Measurements from ENCODE around the gene ASCC2.

- TF ChIP-seq TAF1 (IDR thresholded peaks at IDR 0.05; ENCODE audit: borderline replicate concordance, insufficient read depth, low read length) (no peak), SIN3A (IDR thresholded peaks at IDR 0.05; ENCODE audit: borderline replicate concordance, insufficient read depth, low read length) (no peak), POLR2AphosphoS5 (IDR thresholded peaks at IDR 0.05; ENCODE audit: low read depth, low read length) (no peak)
These were observed 52.0 kb downstream of the ASCC2 start for GRCh38 chr22:29786031-29786430.

Data from PFSK-1 (cell line).